Measurements from ENCODE around the gene DPP6.

The DPP6 gene

GRCh38 chr7:154450451-154450850, 398.3 kb downstream of the DPP6 start:
- H3K27ac ChIP-seq (ENCODE audit: low read length), result no peak overlapping the region
- H3K4me1 ChIP-seq (ENCODE audit: insufficient read depth, low read length), result no peaks in the 10 kb centered on the region
- H3K27me3 ChIP-seq (ENCODE audit: insufficient read depth, low read length), result no peaks in the 10 kb centered on the region
- H3K4me3 ChIP-seq (ENCODE audit: low read length), result no peak overlapping the region
- no peaks in the 10 kb centered on the region for H3K36me3 ChIP-seq (ENCODE audit: insufficient read depth, low read depth, low read length)
- H3K9me3 ChIP-seq (ENCODE audit: insufficient read depth, low read depth, low read length), result no peaks in the 10 kb centered on the region
- H3K9ac ChIP-seq (ENCODE audit: low read depth, low read length), result no peak overlapping the region

- Histone ChIP-seq H3K4me3 (ENCODE audit: low read length) (no peak overlapping the region), H3K4me1 (ENCODE audit: insufficient read depth, low read length) (no peaks in the 10 kb centered on the region), H3K9me3 (ENCODE audit: insufficient read depth, low read depth, low read length) (peaks cover 4% of the 10 kb centered on the region; the same call in 1 of the 2 replicates), H3K27ac (ENCODE audit: low read length) (no peak overlapping the region), H3K9ac (ENCODE audit: low read depth, low read length) (no peak overlapping the region), H3K27me3 (ENCODE audit: insufficient read depth, low read length) (no peaks in the 10 kb centered on the region), H3K36me3 (ENCODE audit: insufficient read depth, low read depth, low read length) (no peaks in the 10 kb centered on the region)
These were observed 399.6 kb downstream of the DPP6 start for GRCh38 chr7:154451480-154452457.

GRCh38 chr7:154463794-154464193, 411.6 kb downstream of the DPP6 start:
- Histone ChIP-seq H3K4me3 (ENCODE audit: low read length) (no peak overlapping the region), H3K9me3 (ENCODE audit: insufficient read depth, low read depth, low read length) (no peaks in the 10 kb centered on the region), H3K27me3 (ENCODE audit: insufficient read depth, low read length) (no peaks in the 10 kb centered on the region), H3K27ac (ENCODE audit: low read length) (no peak overlapping the region), H3K9ac (ENCODE audit: low read depth, low read length) (no peak overlapping the region), H3K4me1 (ENCODE audit: insufficient read depth, low read length) (no peaks in the 10 kb centered on the region), H3K36me3 (ENCODE audit: insufficient read depth, low read depth, low read length) (no peaks in the 10 kb centered on the region)

GRCh38 chr7:154469652-154470051, 417.5 kb downstream of the DPP6 start:
- H3K27ac ChIP-seq (ENCODE audit: low read length), result no peak overlapping the region
- H3K4me3 ChIP-seq (ENCODE audit: low read length), result no peak overlapping the region
- no peak overlapping the region for H3K9ac ChIP-seq (ENCODE audit: low read depth, low read length)
- no peaks in the 10 kb centered on the region for H3K4me1 ChIP-seq (ENCODE audit: insufficient read depth, low read length)
- no peaks in the 10 kb centered on the region for H3K9me3 ChIP-seq (ENCODE audit: insufficient read depth, low read depth, low read length)
- H3K36me3 ChIP-seq (ENCODE audit: insufficient read depth, low read depth, low read length), result no peaks in the 10 kb centered on the region
- no peaks in the 10 kb centered on the region for H3K27me3 ChIP-seq (ENCODE audit: insufficient read depth, low read length)

GRCh38 chr7:154472343-154472742, 420.1 kb downstream of the DPP6 start:
- Histone ChIP-seq H3K27me3 (ENCODE audit: insufficient read depth, low read length) (no peaks in the 10 kb centered on the region), H3K9ac (ENCODE audit: low read depth, low read length) (no peak overlapping the region), H3K36me3 (ENCODE audit: insufficient read depth, low read depth, low read length) (no peaks in the 10 kb centered on the region), H3K4me1 (ENCODE audit: insufficient read depth, low read length) (no peaks in the 10 kb centered on the region), H3K4me3 (ENCODE audit: low read length) (no peak overlapping the region), H3K9me3 (ENCODE audit: insufficient read depth, low read depth, low read length) (no peaks in the 10 kb centered on the region), H3K27ac (ENCODE audit: low read length) (no peak overlapping the region)

GRCh38 chr7:154473360-154473759, 421.2 kb downstream of the DPP6 start:
- Histone ChIP-seq H3K9me3 (ENCODE audit: insufficient read depth, low read depth, low read length) (no peaks in the 10 kb centered on the region), H3K36me3 (ENCODE audit: insufficient read depth, low read depth, low read length) (no peaks in the 10 kb centered on the region), H3K27ac (ENCODE audit: low read length) (no peak overlapping the region), H3K27me3 (ENCODE audit: insufficient read depth, low read length) (no peaks in the 10 kb centered on the region), H3K4me3 (ENCODE audit: low read length) (no peak overlapping the region), H3K4me1 (ENCODE audit: insufficient read depth, low read length) (no peaks in the 10 kb centered on the region), H3K9ac (ENCODE audit: low read depth, low read length) (no peak overlapping the region)

- no peaks in the 10 kb centered on the region for H3K27me3 ChIP-seq (ENCODE audit: insufficient read depth, low read length)
- no peaks in the 10 kb centered on the region for H3K36me3 ChIP-seq (ENCODE audit: insufficient read depth, low read depth, low read length)
- H3K9me3 ChIP-seq (ENCODE audit: insufficient read depth, low read depth, low read length), result no peaks in the 10 kb centered on the region
These were observed 422.8 kb downstream of the DPP6 start for GRCh38 chr7:154474903-154475520.

GRCh38 chr7:154475864-154476263, 423.7 kb downstream of the DPP6 start:
- no peaks in the 10 kb centered on the region for H3K9me3 ChIP-seq (ENCODE audit: insufficient read depth, low read depth, low read length)
- H3K9ac ChIP-seq (ENCODE audit: low read depth, low read length), result no peak overlapping the region

More at GRCh38 chr7:154474903-154475520, 422.8 kb downstream of the DPP6 start:
- Histone ChIP-seq H3K9ac (ENCODE audit: low read depth, low read length) (no peak overlapping the region), H3K27ac (ENCODE audit: low read length) (no peak overlapping the region), H3K4me1 (ENCODE audit: insufficient read depth, low read length) (no peaks in the 10 kb centered on the region), H3K4me3 (ENCODE audit: low read length) (no peak overlapping the region)

GRCh38 chr7:154480817-154481216, 428.6 kb downstream of the DPP6 start:
- H3K36me3 ChIP-seq (ENCODE audit: insufficient read depth, low read depth, low read length), result no peaks in the 10 kb centered on the region
- no peaks in the 10 kb centered on the region for H3K27me3 ChIP-seq (ENCODE audit: insufficient read depth, low read length)
- no peak overlapping the region for H3K9ac ChIP-seq (ENCODE audit: low read depth, low read length)
- H3K4me3 ChIP-seq (ENCODE audit: low read length), result no peak overlapping the region
- no peaks in the 10 kb centered on the region for H3K9me3 ChIP-seq (ENCODE audit: insufficient read depth, low read depth, low read length)
- peaks cover 5% of the 10 kb centered on the region; the same call in 1 of the 2 replicates for H3K4me1 ChIP-seq (ENCODE audit: insufficient read depth, low read length)
- H3K27ac ChIP-seq (ENCODE audit: low read length), result no peak overlapping the region

More at GRCh38 chr7:154475864-154476263, 423.7 kb downstream of the DPP6 start:
- H3K36me3 ChIP-seq (ENCODE audit: insufficient read depth, low read depth, low read length), result no peaks in the 10 kb centered on the region
- H3K4me1 ChIP-seq (ENCODE audit: insufficient read depth, low read length), result no peaks in the 10 kb centered on the region
- H3K4me3 ChIP-seq (ENCODE audit: low read length), result no peak overlapping the region
- H3K27me3 ChIP-seq (ENCODE audit: insufficient read depth, low read length), result no peaks in the 10 kb centered on the region
- H3K27ac ChIP-seq (ENCODE audit: low read length), result no peak overlapping the region

- H3K27ac ChIP-seq (ENCODE audit: low read length), result no peak overlapping the region
- no peaks in the 10 kb centered on the region for H3K36me3 ChIP-seq (ENCODE audit: insufficient read depth, low read depth, low read length)
- H3K9me3 ChIP-seq (ENCODE audit: insufficient read depth, low read depth, low read length), result no peaks in the 10 kb centered on the region
- H3K9ac ChIP-seq (ENCODE audit: low read depth, low read length), result no peak overlapping the region
- H3K4me1 ChIP-seq (ENCODE audit: insufficient read depth, low read length), result peaks cover 5% of the 10 kb centered on the region; the same call in 1 of the 2 replicates
- no peak overlapping the region for H3K4me3 ChIP-seq (ENCODE audit: low read length)
- H3K27me3 ChIP-seq (ENCODE audit: insufficient read depth, low read length), result no peaks in the 10 kb centered on the region
These were observed 430.7 kb downstream of the DPP6 start for GRCh38 chr7:154482863-154483262.

GRCh38 chr7:154484406-154484805, 432.2 kb downstream of the DPP6 start:
- H3K4me1 ChIP-seq (ENCODE audit: insufficient read depth, low read length), result peaks cover 5% of the 10 kb centered on the region; the same call in 1 of the 2 replicates
- no peak overlapping the region for H3K9ac ChIP-seq (ENCODE audit: low read depth, low read length)
- no peaks in the 10 kb centered on the region for H3K9me3 ChIP-seq (ENCODE audit: insufficient read depth, low read depth, low read length)
- no peaks in the 10 kb centered on the region for H3K36me3 ChIP-seq (ENCODE audit: insufficient read depth, low read depth, low read length)
- H3K4me3 ChIP-seq (ENCODE audit: low read length), result no peak overlapping the region
- no peak overlapping the region for H3K27ac ChIP-seq (ENCODE audit: low read length)
- H3K27me3 ChIP-seq (ENCODE audit: insufficient read depth, low read length), result no peaks in the 10 kb centered on the region

GRCh38 chr7:154484943-154485342, 432.7 kb downstream of the DPP6 start:
- peaks cover 5% of the 10 kb centered on the region; the same call in 1 of the 2 replicates for H3K4me1 ChIP-seq (ENCODE audit: insufficient read depth, low read length)
- no peak overlapping the region for H3K4me3 ChIP-seq (ENCODE audit: low read length)
- H3K27ac ChIP-seq (ENCODE audit: low read length), result no peak overlapping the region

More at GRCh38 chr7:154484943-154485342, 432.7 kb downstream of the DPP6 start:
- H3K9me3 ChIP-seq (ENCODE audit: insufficient read depth, low read depth, low read length), result no peaks in the 10 kb centered on the region
- H3K9ac ChIP-seq (ENCODE audit: low read depth, low read length), result no peak overlapping the region
- H3K36me3 ChIP-seq (ENCODE audit: insufficient read depth, low read depth, low read length), result no peaks in the 10 kb centered on the region
- no peaks in the 10 kb centered on the region for H3K27me3 ChIP-seq (ENCODE audit: insufficient read depth, low read length)
